B cell (primary cell): ENCODE results near the gene QRFP.

Source experiments
- EZH2 ChIP-seq: IDR thresholded peaks from 2 replicates; pipeline ENCODE4 v1.6.1; 2012; ENCODE audit warnings: borderline replicate concordance, low read depth, mild to moderate bottlenecking, moderate library complexity, low read length; ENCODE audit not compliant: insufficient read depth, poor library complexity, severe bottlenecking
- TF ChIP-seq, protein P1 (sequence below): fragments of 200-600 bp; IDR thresholded peaks from one replicate; pipeline ENCODE4 v1.8.0; 2022; ENCODE audit warnings: antibody characterized with exemption, mild to moderate bottlenecking

DNA sequence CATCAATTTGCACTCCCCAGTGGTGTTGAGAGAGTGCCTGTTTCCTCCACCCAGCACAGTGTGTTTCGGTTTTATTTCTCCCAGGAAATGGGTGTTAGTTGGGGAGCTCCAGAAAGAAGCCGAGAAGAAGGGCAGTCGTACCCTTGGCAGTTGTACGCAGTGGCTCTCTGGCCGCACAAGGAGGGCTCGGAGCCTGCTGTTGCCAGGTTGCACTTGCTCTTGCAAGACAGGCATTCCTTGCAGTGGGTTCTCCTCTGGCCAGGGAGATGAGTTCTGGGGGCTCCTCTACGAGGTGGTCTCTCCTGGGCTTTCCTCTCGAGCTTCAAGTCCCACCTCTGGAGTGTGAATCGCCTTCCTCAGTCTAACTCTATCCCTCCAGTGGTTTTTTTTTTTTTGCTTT, 29.1 kb downstream of the QRFP start:
- TF ChIP-seq, protein P1, sequence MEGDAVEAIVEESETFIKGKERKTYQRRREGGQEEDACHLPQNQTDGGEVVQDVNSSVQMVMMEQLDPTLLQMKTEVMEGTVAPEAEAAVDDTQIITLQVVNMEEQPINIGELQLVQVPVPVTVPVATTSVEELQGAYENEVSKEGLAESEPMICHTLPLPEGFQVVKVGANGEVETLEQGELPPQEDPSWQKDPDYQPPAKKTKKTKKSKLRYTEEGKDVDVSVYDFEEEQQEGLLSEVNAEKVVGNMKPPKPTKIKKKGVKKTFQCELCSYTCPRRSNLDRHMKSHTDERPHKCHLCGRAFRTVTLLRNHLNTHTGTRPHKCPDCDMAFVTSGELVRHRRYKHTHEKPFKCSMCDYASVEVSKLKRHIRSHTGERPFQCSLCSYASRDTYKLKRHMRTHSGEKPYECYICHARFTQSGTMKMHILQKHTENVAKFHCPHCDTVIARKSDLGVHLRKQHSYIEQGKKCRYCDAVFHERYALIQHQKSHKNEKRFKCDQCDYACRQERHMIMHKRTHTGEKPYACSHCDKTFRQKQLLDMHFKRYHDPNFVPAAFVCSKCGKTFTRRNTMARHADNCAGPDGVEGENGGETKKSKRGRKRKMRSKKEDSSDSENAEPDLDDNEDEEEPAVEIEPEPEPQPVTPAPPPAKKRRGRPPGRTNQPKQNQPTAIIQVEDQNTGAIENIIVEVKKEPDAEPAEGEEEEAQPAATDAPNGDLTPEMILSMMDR, result no peak
- no peak for TF ChIP-seq EZH2
